IMR-90 (cell line): ENCODE data around the gene ATP9B. TPM values are rescaled to one million over a fixed set of nuclear protein-coding genes. Genes with fewer than 3 reads are reported as not detected.

ENCODE experiments used
- ATAC-seq: fragments of 200-7000 bp; cut with Tn5 transposase; 2 replicates; pipeline ENCODE4 v1.9.1; 2020; ENCODE audit warnings: low read depth, mild to moderate bottlenecking, moderate library complexity
- BruUV-seq: library from RNA; stranded (reverse); fragments of 400-500 nt; replicated peaks from 2 replicates; lab custom pipeline; 2021; lab: Mats Ljungman, UMichigan
- CTCF ChIA-PET: fragments of 300-600 bp; formaldehyde crosslinking; extraction: SDS; loops from one replicate; lab custom pipeline; 2021; ENCODE audit warnings: antibody characterized with exemption; lab: Yijun Ruan, JAX
- POLR2A ChIA-PET: fragments of 300-600 bp; sonication (Branson Sonifier 250); formaldehyde crosslinking; loops from one replicate; lab custom pipeline; 2022; ENCODE audit warnings: antibody characterized with exemption; ENCODE audit not compliant: unreplicated experiment; lab: Charles Lee
- DNase-seq: peaks from one replicate; pipeline ENCODE4 v3.0.0; 2013
- H2AFZ ChIP-seq: replicated peaks from 2 replicates; pipeline ENCODE3; 2013; ENCODE audit warnings: low read length, mild to moderate bottlenecking; ENCODE audit not compliant: poor library complexity
- H2AK5ac ChIP-seq: 2 replicates; pipeline ENCODE4 v1.6.1; 2013; ENCODE audit warnings: low read depth, low read length, inconsistent platforms
- H2AK9ac ChIP-seq: replicated peaks from 2 replicates; pipeline ENCODE3; 2013; ENCODE audit warnings: mild to moderate bottlenecking, low read depth, low read length, moderate library complexity; ENCODE audit not compliant: poor library complexity
- H2BK120ac ChIP-seq: 2 replicates; pipeline ENCODE4 v1.6.1; 2013; ENCODE audit warnings: low read depth, low read length, inconsistent platforms
- H2BK15ac ChIP-seq: 3 replicates; pipeline ENCODE4 v1.6.1; 2013; ENCODE audit warnings: low read depth, low read length, inconsistent platforms
- H2BK20ac ChIP-seq: 2 replicates; pipeline ENCODE4 v1.6.1; 2013; ENCODE audit warnings: low read depth, mild to moderate bottlenecking, inconsistent platforms, low read length, moderate library complexity
- H2BK5ac ChIP-seq: 2 replicates; pipeline ENCODE4 v1.6.1; 2013; ENCODE audit warnings: mild to moderate bottlenecking, low read depth, low read length, inconsistent platforms; ENCODE audit not compliant: poor library complexity, severe bottlenecking
- H3K14ac ChIP-seq: replicated peaks from 2 replicates; pipeline ENCODE4 v1.6.1; 2013; ENCODE audit warnings: low read depth, low read length, inconsistent platforms
- H3K18ac ChIP-seq: 2 replicates; pipeline ENCODE4 v1.6.1; 2013; ENCODE audit warnings: low read depth, low read length, control low read depth
- H3K23ac ChIP-seq: 2 replicates; pipeline ENCODE4 v1.6.1; 2013; ENCODE audit warnings: low read depth, low read length, inconsistent platforms
- H3K27ac ChIP-seq: 2 replicates; pipeline ENCODE4 v1.5.1; 2013; ENCODE audit warnings: mild to moderate bottlenecking, control low read depth, low read length; ENCODE audit not compliant: insufficient read depth
- H3K27me3 ChIP-seq: 2 replicates; pipeline ENCODE4 v1.6.1; 2013; ENCODE audit warnings: low read length; ENCODE audit not compliant: control insufficient read depth, insufficient read depth
- H3K36me3 ChIP-seq: 2 replicates; pipeline ENCODE4 v1.6.1; 2013; ENCODE audit warnings: low read length, mixed read lengths; ENCODE audit not compliant: control insufficient read depth, insufficient read depth
- H3K4ac ChIP-seq: 2 replicates; pipeline ENCODE4 v1.6.1; 2013; ENCODE audit warnings: low read depth, low read length, inconsistent platforms
- H3K4me1 ChIP-seq: 2 replicates; pipeline ENCODE4 v1.6.1; 2013; ENCODE audit warnings: low read length, mixed read lengths; ENCODE audit not compliant: control insufficient read depth, insufficient read depth
- H3K4me2 ChIP-seq: 2 replicates; pipeline ENCODE4 v1.6.1; 2013; ENCODE audit warnings: low read depth, mild to moderate bottlenecking, control low read depth, low read length, moderate library complexity
- H3K4me3 ChIP-seq: 2 replicates; pipeline ENCODE4 v1.5.1; 2013; ENCODE audit warnings: low read depth, mild to moderate bottlenecking, control low read depth, low read length, moderate library complexity; ENCODE audit not compliant: insufficient read depth
- H3K56ac ChIP-seq: 2 replicates; pipeline ENCODE4 v1.6.1; 2013; ENCODE audit warnings: low read length, inconsistent platforms; ENCODE audit not compliant: insufficient read depth; ENCODE audit errors: extremely low read depth
- H3K79me1 ChIP-seq, 2 experiments: 2 replicates each; pipeline ENCODE4 v1.6.1; 2013; ENCODE audit warnings: low read length in 2 of 2, inconsistent platforms in 1 of 2, low read depth in 1 of 2
- H3K9ac ChIP-seq: 2 replicates; pipeline ENCODE4 v1.6.1; 2013; ENCODE audit warnings: low read depth, low read length, control low read depth
- H3K9me1 ChIP-seq: 2 replicates; pipeline ENCODE4 v1.6.1; 2013; ENCODE audit warnings: low read length, inconsistent platforms; ENCODE audit not compliant: insufficient read depth
- H3K9me3 ChIP-seq: 2 replicates; pipeline ENCODE4 v1.6.1; 2013; ENCODE audit warnings: low read length; ENCODE audit not compliant: control insufficient read depth, insufficient read depth
- H4K20me1 ChIP-seq: 2 replicates; pipeline ENCODE4 v1.6.1; 2013; ENCODE audit warnings: low read length, inconsistent platforms; ENCODE audit not compliant: insufficient read depth
- H4K5ac ChIP-seq: 2 replicates; pipeline ENCODE4 v1.6.1; 2013; ENCODE audit warnings: mild to moderate bottlenecking, low read depth, low read length, control low read depth
- H4K8ac ChIP-seq, 2 experiments: 2 replicates each; pipeline ENCODE4 v1.6.1; 2013; ENCODE audit warnings: low read depth in 2 of 2, low read length in 2 of 2, control low read depth in 1 of 2, inconsistent platforms in 1 of 2
- H4K91ac ChIP-seq: 2 replicates; pipeline ENCODE4 v1.6.1; 2013; ENCODE audit warnings: low read depth, low read length, inconsistent platforms; ENCODE audit not compliant: insufficient read depth
- BHLHE40 ChIP-seq: fragments of 150-350 bp; IDR thresholded peaks from 2 replicates; pipeline ENCODE4 v1.6.1; 2016; ENCODE audit warnings: mild to moderate bottlenecking, low read depth, low read length
- FOS ChIP-seq: fragments of 150-350 bp; IDR thresholded peaks from 2 replicates; pipeline ENCODE4 v1.6.1; 2016; ENCODE audit warnings: low read depth, low read length
- MAFK ChIP-seq: IDR thresholded peaks from 2 replicates; pipeline ENCODE4 v1.6.1; 2012; ENCODE audit warnings: low read depth, low read length, improper control_type of control experiment
- MAZ ChIP-seq: IDR thresholded peaks from 2 replicates; pipeline ENCODE4 v1.6.1; 2012; ENCODE audit warnings: low read depth, mild to moderate bottlenecking, low read length, improper control_type of control experiment, moderate library complexity, borderline replicate concordance
- NFE2L2 ChIP-seq: fragments of 150-350 bp; IDR thresholded peaks from 2 replicates; pipeline ENCODE4 v1.6.1; 2016; ENCODE audit warnings: low read depth, mild to moderate bottlenecking, low read length
- RCOR1 ChIP-seq: IDR thresholded peaks from 2 replicates; pipeline ENCODE4 v1.6.1; 2012; ENCODE audit warnings: mild to moderate bottlenecking, low read length, improper control_type of control experiment; ENCODE audit not compliant: insufficient replicate concordance
- RFX5 ChIP-seq: IDR thresholded peaks from 2 replicates; pipeline ENCODE4 v1.8.0; 2012; ENCODE audit warnings: low read depth, mild to moderate bottlenecking, low read length, moderate library complexity
- WGBS, 2 experiments: methylation state at CpG; one replicate each; pipeline versions ENCODE4 v1.1.5 to v1.1.7; 2013; ENCODE audit warnings: missing lambda C conversion rate in 2 of 2; ENCODE audit not compliant: insufficient read length in 1 of 2; ENCODE audit errors: extremely low coverage in 2 of 2; 5-methylcytosine and 5-hydroxymethylcytosine counted together
- dilution Hi-C: fragments of 300-500 bp; cut with HindIII; formaldehyde crosslinking; loops from one replicate; pipeline ENCODE4 v1.14.3; 2018; ENCODE audit warnings: low sequenced_read_pairs; ENCODE audit not compliant: unreplicated experiment
- in situ Hi-C: fragments of 300-500 bp; cut with MboI; formaldehyde crosslinking; loops from 3 replicates; pipeline ENCODE4 v1.14.3; 2019; ENCODE audit warnings: low sequenced_read_pairs, inconsistent platforms, mixed read lengths
- intact Hi-C: fragments of 100-400 bp; cut with micrococcal nuclease; formaldehyde crosslinking; loops from 2 replicates; pipeline ENCODE4 v1.10.0; 2022
- polyA plus RNA-seq, 3 experiments: library from polyadenylated mRNA; depleted of rRNA; stranded (reverse); fragments of >200 nt; gene quantifications; 2 replicates each; pipeline ENCODE4 v1.2.3, GENCODE V29; 2012; ENCODE audit warnings: low replicate concordance in 1 of 3
- total RNA-seq: library from RNA; depleted of rRNA; stranded (reverse); fragments of >200 nt; gene quantifications from 2 replicates; pipeline ENCODE4 v1.2.3, GENCODE V29; 2012
- TF ChIP-seq, protein P1 (sequence below): fragments of 150-350 bp; IDR thresholded peaks from 2 replicates; pipeline ENCODE4 v1.6.1; 2016; ENCODE audit warnings: low read depth, mild to moderate bottlenecking, low read length, moderate library complexity, borderline replicate concordance

Gene ATP9B
- total and polyA plus RNA-seq, 2 of the 4 experiments (the other 2 are of a cell fraction), result 11.0 to 11.5 TPM

DNA sequence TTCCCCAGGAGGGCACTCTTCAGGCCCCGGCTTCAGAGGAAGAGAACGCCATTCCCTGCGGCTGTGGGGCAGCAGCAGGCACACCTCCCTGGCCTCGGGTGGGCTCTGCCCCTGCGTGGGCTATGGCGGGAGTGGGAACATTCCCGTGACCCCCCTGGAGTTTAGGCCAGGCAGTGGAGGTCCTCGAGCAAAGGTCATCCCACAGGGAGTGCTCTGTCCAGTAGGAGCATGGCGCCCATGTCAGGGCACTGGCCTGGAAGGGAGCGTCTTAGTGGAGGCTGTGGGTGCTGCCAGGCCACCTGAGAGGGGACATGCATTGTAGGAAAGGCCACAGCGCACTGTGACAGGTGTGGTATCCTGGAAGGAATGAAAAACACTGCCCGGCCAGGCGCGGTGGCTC lies 317.4 kb downstream of the ATP9B start:
- Histone ChIP-seq H3K4me3 (no peak overlapping the region), H4K20me1 (no peaks in the 10 kb centered on the region), H3K9ac (no peak overlapping the region), H3K4me1 (peaks cover 3% of the 10 kb centered on the region; the same call in 1 of the 2 replicates), H3K23ac (no peak overlapping the region), H3K27ac (no peak overlapping the region), H3K9me3 (no peaks in the 10 kb centered on the region), H2BK15ac (no peak overlapping the region), H3K27me3 (peaks cover 20% of the 10 kb centered on the region), H3K56ac (no peak overlapping the region), H3K14ac (no peak overlapping the region), H2AFZ (no peak overlapping the region), H2AK9ac (no peak overlapping the region), H2BK5ac (no peak overlapping the region), H3K18ac (no peak overlapping the region), H2AK5ac (no peak overlapping the region), H3K4me2 (no peak overlapping the region), H3K9me1 (no peaks in the 10 kb centered on the region), H2BK120ac (no peak overlapping the region), H3K79me1 (no peaks in the 10 kb centered on the region), H4K8ac (no peak overlapping the region), H3K36me3 (no peaks in the 10 kb centered on the region), H2BK20ac (no peak overlapping the region), H3K4ac (no peak overlapping the region), H4K91ac (no peak overlapping the region), H4K5ac (no peak overlapping the region)
- TF ChIP-seq BHLHE40 (no peak), FOS (no peak), MAZ (no peak), NFE2L2 (no peak), RCOR1 (no peak), RFX5 (no peak), MAFK (no peak)
- TF ChIP-seq, protein P1, sequence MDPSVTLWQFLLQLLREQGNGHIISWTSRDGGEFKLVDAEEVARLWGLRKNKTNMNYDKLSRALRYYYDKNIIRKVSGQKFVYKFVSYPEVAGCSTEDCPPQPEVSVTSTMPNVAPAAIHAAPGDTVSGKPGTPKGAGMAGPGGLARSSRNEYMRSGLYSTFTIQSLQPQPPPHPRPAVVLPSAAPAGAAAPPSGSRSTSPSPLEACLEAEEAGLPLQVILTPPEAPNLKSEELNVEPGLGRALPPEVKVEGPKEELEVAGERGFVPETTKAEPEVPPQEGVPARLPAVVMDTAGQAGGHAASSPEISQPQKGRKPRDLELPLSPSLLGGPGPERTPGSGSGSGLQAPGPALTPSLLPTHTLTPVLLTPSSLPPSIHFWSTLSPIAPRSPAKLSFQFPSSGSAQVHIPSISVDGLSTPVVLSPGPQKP, result no peak
- ChIA-PET POLR2A (no interaction called here), CTCF (no interaction called here)
- DNase-seq, result no peak
- dilution Hi-C loops (no loop called here), in situ Hi-C loops (no loop called here), intact Hi-C loops (no loop called here)
- ATAC-seq, result no peak
- no TSS peak for BruUV-seq
- 94% methylated on average over 8 of the region's 14 CpGs; no CpG with 5 or more reads in 1 of the 2 experiments for WGBS, 2 experiments
